ENCODE results near the gene OR10G7. TPM values are rescaled to one million over a fixed set of nuclear protein-coding genes. Genes with fewer than 3 reads are reported as not detected.

OR10G7 gene
- total RNA-seq, 2 experiments from 2014 or later = not detected

GRCh38 chr11:124075841-124076651 lies 34.9 kb upstream of the OR10G7 start:
- peak; percentile 52 for ATAC-seq
- TF ChIP-seq, protein P1, sequence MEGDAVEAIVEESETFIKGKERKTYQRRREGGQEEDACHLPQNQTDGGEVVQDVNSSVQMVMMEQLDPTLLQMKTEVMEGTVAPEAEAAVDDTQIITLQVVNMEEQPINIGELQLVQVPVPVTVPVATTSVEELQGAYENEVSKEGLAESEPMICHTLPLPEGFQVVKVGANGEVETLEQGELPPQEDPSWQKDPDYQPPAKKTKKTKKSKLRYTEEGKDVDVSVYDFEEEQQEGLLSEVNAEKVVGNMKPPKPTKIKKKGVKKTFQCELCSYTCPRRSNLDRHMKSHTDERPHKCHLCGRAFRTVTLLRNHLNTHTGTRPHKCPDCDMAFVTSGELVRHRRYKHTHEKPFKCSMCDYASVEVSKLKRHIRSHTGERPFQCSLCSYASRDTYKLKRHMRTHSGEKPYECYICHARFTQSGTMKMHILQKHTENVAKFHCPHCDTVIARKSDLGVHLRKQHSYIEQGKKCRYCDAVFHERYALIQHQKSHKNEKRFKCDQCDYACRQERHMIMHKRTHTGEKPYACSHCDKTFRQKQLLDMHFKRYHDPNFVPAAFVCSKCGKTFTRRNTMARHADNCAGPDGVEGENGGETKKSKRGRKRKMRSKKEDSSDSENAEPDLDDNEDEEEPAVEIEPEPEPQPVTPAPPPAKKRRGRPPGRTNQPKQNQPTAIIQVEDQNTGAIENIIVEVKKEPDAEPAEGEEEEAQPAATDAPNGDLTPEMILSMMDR (IDR thresholded peaks at IDR 0.05) = no peak
- intact Hi-C loops (cut with micrococcal nuclease) = no loop called here
- H3K9me3 Mint-ChIP-seq = no peaks in the 10 kb centered on the region
- peaks cover 22% of the 10 kb centered on the region for H3K27me3 Mint-ChIP-seq
- H3K27ac Mint-ChIP-seq = no peak overlapping the region
- H3K4me1 Mint-ChIP-seq (ENCODE audit: low read depth) = peaks cover 10% of the 10 kb centered on the region
- DNase-seq = peak; percentile 32
- POLR2A ChIA-PET = interaction anchor here (0.5 kb wide), 1 partner anchor 59 kb away, joined by 3 read pairs; no protein-coding TSS in a partner anchor
- peak overlapping the region; percentile 37 for H3K4me3 Mint-ChIP-seq
- H3K36me3 Mint-ChIP-seq (ENCODE audit: low read depth) = no peaks in the 10 kb centered on the region
- CTCF ChIA-PET = interaction anchor here (10.5 kb wide), 1 partner anchor 117 kb away, joined by 108 read pairs; no protein-coding TSS in a partner anchor

- no peak overlapping the region for H3K4me3 Mint-ChIP-seq
- TF ChIP-seq, protein P1 (IDR thresholded peaks at IDR 0.05) = no peak
- DNase-seq (no peak), ATAC-seq (no peak)
- intact Hi-C loops (cut with micrococcal nuclease) = no loop called here
- H3K36me3 Mint-ChIP-seq (ENCODE audit: low read depth) = no peaks in the 10 kb centered on the region
- peaks cover 13% of the 10 kb centered on the region for H3K4me1 Mint-ChIP-seq (ENCODE audit: low read depth)
- H3K27ac Mint-ChIP-seq = no peak overlapping the region
- CTCF ChIA-PET = interaction anchor here (0.6 to 10.5 kb wide), 2 partner anchors 114 to 118 kb away, joined by 3 to 108 read pairs; no protein-coding TSS in a partner anchor
- no peaks in the 10 kb centered on the region for H3K9me3 Mint-ChIP-seq
- POLR2A ChIA-PET = interaction anchor here (0.5 to 0.6 kb wide), 2 partner anchors 58 to 113 kb away, joined by 3 read pairs; no protein-coding TSS in a partner anchor
- H3K27me3 Mint-ChIP-seq = peaks cover 22% of the 10 kb centered on the region
Measured at GRCh38 chr11:124075492-124075840, 34.3 kb upstream of the OR10G7 start.

- Mint-ChIP-seq H3K4me3 (no peak overlapping the region), H3K27me3 (peaks cover 21% of the 10 kb centered on the region), H3K4me1 (ENCODE audit: low read depth) (peaks cover 19% of the 10 kb centered on the region), H3K27ac (no peak overlapping the region), H3K9me3 (no peaks in the 10 kb centered on the region), H3K36me3 (ENCODE audit: low read depth) (no peaks in the 10 kb centered on the region)
- ChIA-PET CTCF (interaction anchor here (10.5 kb wide), 1 partner anchor 119 kb away, joined by 108 read pairs; no protein-coding TSS in a partner anchor), POLR2A (no interaction called here)
- ATAC-seq = no peak
- DNase-seq = no peak
- intact Hi-C loops (cut with micrococcal nuclease) = loop anchor here (5.0 kb wide), 1 partner anchor 513 kb away; no protein-coding TSS in a partner anchor
- TF ChIP-seq, protein P1 (IDR thresholded peaks at IDR 0.05) = no peak
Measured at GRCh38 chr11:124074554-124074953, 33.4 kb upstream of the OR10G7 start.

- ATAC-seq (no peak), DNase-seq (no peak)
- TF ChIP-seq, protein P1 (IDR thresholded peaks at IDR 0.05) = no peak
- Mint-ChIP-seq H3K36me3 (ENCODE audit: low read depth) (no peaks in the 10 kb centered on the region), H3K9me3 (no peaks in the 10 kb centered on the region), H3K4me3 (no peak overlapping the region), H3K4me1 (ENCODE audit: low read depth) (peaks cover 28% of the 10 kb centered on the region), H3K27ac (no peak overlapping the region), H3K27me3 (peaks cover 22% of the 10 kb centered on the region)
- ChIA-PET CTCF (interaction anchor here (0.9 to 10.5 kb wide), 20 partner anchors 8 to 514 kb away, joined by 3 to 108 read pairs (median 5); no protein-coding TSS in a partner anchor), POLR2A (no interaction called here)
- intact Hi-C loops (cut with micrococcal nuclease) = loop anchor here (5.0 kb wide), 1 partner anchor 515 kb away; no protein-coding TSS in a partner anchor
Measured at GRCh38 chr11:124072147-124072546, 31.0 kb upstream of the OR10G7 start.

DNA sequence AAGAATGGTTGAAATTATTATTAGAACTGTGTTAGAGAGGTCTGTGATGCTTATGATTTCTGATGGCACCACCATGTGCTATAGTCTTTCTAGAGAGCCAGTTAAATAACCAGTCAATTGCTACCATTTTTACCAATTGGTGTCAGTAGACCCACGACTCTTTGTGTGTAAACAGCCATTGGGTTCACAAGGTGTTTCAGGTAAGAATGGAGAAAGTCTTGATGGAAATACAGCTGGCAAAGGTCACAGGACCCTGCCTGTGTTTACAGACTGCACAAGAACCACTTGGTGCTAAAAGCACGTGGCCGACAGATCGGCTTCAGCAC lies 30.5 kb upstream of the OR10G7 start:
- POLR2A ChIA-PET = no interaction called here
- Mint-ChIP-seq H3K4me1 (ENCODE audit: low read depth) (peaks cover 28% of the 10 kb centered on the region), H3K27ac (no peak overlapping the region), H3K4me3 (no peak overlapping the region), H3K27me3 (peaks cover 23% of the 10 kb centered on the region), H3K36me3 (ENCODE audit: low read depth) (no peaks in the 10 kb centered on the region), H3K9me3 (no peaks in the 10 kb centered on the region)
- TF ChIP-seq, protein P1 (IDR thresholded peaks at IDR 0.05) = peak; percentile 25
- CTCF ChIA-PET = interaction anchor here (0.6 to 10.5 kb wide), 28 partner anchors 9 to 514 kb away, joined by 3 to 108 read pairs (median 4); partner anchors contain the start of gene OR8G1
- ATAC-seq (no peak), DNase-seq (no peak)
- intact Hi-C loops (cut with micrococcal nuclease) = loop anchor here (1.0 to 5.0 kb wide), 2 partner anchors 124 to 516 kb away; no protein-coding TSS in a partner anchor

All from activated CD8-positive, alpha-beta T cell treated with anti-CD3 and anti-CD28 coated beads for 36 hours (primary cell).